Activated naive CD8-positive, alpha-beta T cell treated with anti-CD3 and anti-CD28 coated beads for 36 hours (primary cell): ENCODE results near the gene KATNB1. TPM values are rescaled to one million over a fixed set of nuclear protein-coding genes. Genes with fewer than 3 reads are reported as not detected.
"Not testable (repeated sequence)": the region's sequence is repeated elsewhere in the genome, so short reads cannot be mapped to it uniquely, and the experiment has no call there.

ENCODE experiments used
- DNase-seq: peaks from one replicate; pipeline ENCODE4 v3.0.0; 2021
- H3K27ac Mint-ChIP-seq: one replicate; pipeline ENCODE4 v1.8.0; 2022; ENCODE audit warnings: mild to moderate bottlenecking, moderate library complexity, mixed read lengths
- H3K27me3 Mint-ChIP-seq: one replicate; pipeline ENCODE4 v1.8.0; 2022; ENCODE audit warnings: mild to moderate bottlenecking, mixed read lengths
- H3K36me3 Mint-ChIP-seq: one replicate; pipeline ENCODE4 v1.8.0; 2021; ENCODE audit warnings: mild to moderate bottlenecking, mixed read lengths
- H3K4me1 Mint-ChIP-seq: one replicate; pipeline ENCODE4 v1.8.0; 2021; ENCODE audit warnings: mixed read lengths
- H3K4me3 Mint-ChIP-seq: one replicate; pipeline ENCODE4 v1.8.0; 2022; ENCODE audit warnings: mild to moderate bottlenecking, moderate library complexity, mixed read lengths
- H3K9me3 Mint-ChIP-seq: one replicate; pipeline ENCODE4 v1.8.0; 2022; ENCODE audit warnings: mixed read lengths
- total RNA-seq, 2 experiments: library from RNA; stranded (reverse); gene quantifications; one replicate each; pipeline ENCODE4 v1.2.3, GENCODE V29; 2021

The KATNB1 gene
- total RNA-seq, 2 experiments from 2014 or later: 51.2 to 55.5 TPM

- H3K27me3 Mint-ChIP-seq: no peaks in the 10 kb centered on the region
- no peak overlapping the region for H3K4me3 Mint-ChIP-seq
- no peaks in the 10 kb centered on the region for H3K9me3 Mint-ChIP-seq
- H3K36me3 Mint-ChIP-seq: no peaks in the 10 kb centered on the region
- H3K27ac Mint-ChIP-seq: no peak overlapping the region
- no peak for DNase-seq
- H3K4me1 Mint-ChIP-seq: peaks cover 4% of the 10 kb centered on the region
Observed at GRCh38 chr16:57711346-57711745, 24.2 kb upstream of the KATNB1 start.

- no peak overlapping the region for H3K4me3 Mint-ChIP-seq
- no peak for DNase-seq
- no peaks in the 10 kb centered on the region for H3K9me3 Mint-ChIP-seq
- no peaks in the 10 kb centered on the region for H3K36me3 Mint-ChIP-seq
- H3K27me3 Mint-ChIP-seq: no peaks in the 10 kb centered on the region
- H3K4me1 Mint-ChIP-seq: peaks cover 4% of the 10 kb centered on the region
- H3K27ac Mint-ChIP-seq: no peak overlapping the region
Observed at GRCh38 chr16:57711993-57712392, 23.6 kb upstream of the KATNB1 start.

GRCh38 chr16:57712569-57712968 is 23.0 kb upstream of the KATNB1 start:
- not testable (repeated sequence) for H3K27me3 Mint-ChIP-seq, H3K4me3 Mint-ChIP-seq, H3K4me1 Mint-ChIP-seq, H3K9me3 Mint-ChIP-seq, H3K27ac Mint-ChIP-seq, DNase-seq, H3K36me3 Mint-ChIP-seq

- Mint-ChIP-seq H3K9me3 (no peaks in the 10 kb centered on the region), H3K4me3 (no peak overlapping the region), H3K36me3 (no peaks in the 10 kb centered on the region), H3K4me1 (no peaks in the 10 kb centered on the region), H3K27me3 (no peaks in the 10 kb centered on the region), H3K27ac (no peak overlapping the region)
- no peak for DNase-seq
Observed at GRCh38 chr16:57713596-57713995, 22.0 kb upstream of the KATNB1 start.

GRCh38 chr16:57714047-57714446 is 21.5 kb upstream of the KATNB1 start:
- no peaks in the 10 kb centered on the region for H3K4me1 Mint-ChIP-seq
- no peaks in the 10 kb centered on the region for H3K36me3 Mint-ChIP-seq
- H3K4me3 Mint-ChIP-seq: no peak overlapping the region
- H3K9me3 Mint-ChIP-seq: no peaks in the 10 kb centered on the region
- DNase-seq: no peak
- H3K27me3 Mint-ChIP-seq: no peaks in the 10 kb centered on the region
- no peak overlapping the region for H3K27ac Mint-ChIP-seq

GRCh38 chr16:57720142-57720575 is 15.4 kb upstream of the KATNB1 start:
- Mint-ChIP-seq H3K4me3 (no peak overlapping the region), H3K36me3 (no peaks in the 10 kb centered on the region), H3K27me3 (peaks cover 6% of the 10 kb centered on the region), H3K9me3 (no peaks in the 10 kb centered on the region), H3K27ac (no peak overlapping the region), H3K4me1 (no peaks in the 10 kb centered on the region)
- peak; percentile 54 for DNase-seq

- H3K27me3 Mint-ChIP-seq: peaks cover 6% of the 10 kb centered on the region
- no peaks in the 10 kb centered on the region for H3K36me3 Mint-ChIP-seq
- no peak overlapping the region for H3K4me3 Mint-ChIP-seq
- no peaks in the 10 kb centered on the region for H3K4me1 Mint-ChIP-seq
- no peaks in the 10 kb centered on the region for H3K9me3 Mint-ChIP-seq
- DNase-seq: no peak
- H3K27ac Mint-ChIP-seq: no peak overlapping the region
Observed at GRCh38 chr16:57721356-57722209, 14.0 kb upstream of the KATNB1 start.

- no peak for DNase-seq
- no peaks in the 10 kb centered on the region for H3K9me3 Mint-ChIP-seq
- H3K4me3 Mint-ChIP-seq: no peak overlapping the region
- H3K4me1 Mint-ChIP-seq: no peaks in the 10 kb centered on the region
- H3K36me3 Mint-ChIP-seq: no peaks in the 10 kb centered on the region
- peaks cover 6% of the 10 kb centered on the region for H3K27me3 Mint-ChIP-seq
- no peak overlapping the region for H3K27ac Mint-ChIP-seq
Observed at GRCh38 chr16:57722210-57722499, 13.4 kb upstream of the KATNB1 start.

- Mint-ChIP-seq H3K27me3 (peaks cover 6% of the 10 kb centered on the region), H3K4me1 (no peaks in the 10 kb centered on the region), H3K36me3 (no peaks in the 10 kb centered on the region), H3K27ac (no peak overlapping the region), H3K4me3 (no peak overlapping the region), H3K9me3 (no peaks in the 10 kb centered on the region)
- no peak for DNase-seq
Observed at GRCh38 chr16:57722651-57723050, 12.9 kb upstream of the KATNB1 start.

GRCh38 chr16:57723170-57723569 is 12.4 kb upstream of the KATNB1 start:
- Mint-ChIP-seq H3K36me3 (no peaks in the 10 kb centered on the region), H3K4me3 (no peak overlapping the region), H3K27me3 (peaks cover 6% of the 10 kb centered on the region), H3K4me1 (no peaks in the 10 kb centered on the region), H3K27ac (no peak overlapping the region), H3K9me3 (no peaks in the 10 kb centered on the region)
- DNase-seq: no peak

- Mint-ChIP-seq H3K9me3 (no peaks in the 10 kb centered on the region), H3K36me3 (no peaks in the 10 kb centered on the region), H3K27ac (no peak overlapping the region), H3K4me1 (no peaks in the 10 kb centered on the region), H3K27me3 (peaks cover 2% of the 10 kb centered on the region), H3K4me3 (no peak overlapping the region)
- no peak for DNase-seq
Observed at GRCh38 chr16:57724531-57724930, 11.0 kb upstream of the KATNB1 start.

GRCh38 chr16:57725151-57725550 is 10.4 kb upstream of the KATNB1 start:
- Mint-ChIP-seq H3K4me1 (no peaks in the 10 kb centered on the region), H3K4me3 (no peak overlapping the region), H3K9me3 (no peaks in the 10 kb centered on the region), H3K27me3 (no peaks in the 10 kb centered on the region), H3K27ac (no peak overlapping the region), H3K36me3 (no peaks in the 10 kb centered on the region)
- DNase-seq: no peak

- Mint-ChIP-seq H3K4me3 (no peak overlapping the region), H3K27me3 (no peaks in the 10 kb centered on the region), H3K4me1 (no peaks in the 10 kb centered on the region), H3K9me3 (peaks cover 1% of the 10 kb centered on the region), H3K36me3 (no peaks in the 10 kb centered on the region), H3K27ac (no peak overlapping the region)
- DNase-seq: no peak
Observed at GRCh38 chr16:57725554-57725953, 10.0 kb upstream of the KATNB1 start.

- no peak for DNase-seq
- Mint-ChIP-seq H3K4me1 (no peaks in the 10 kb centered on the region), H3K4me3 (no peak overlapping the region), H3K9me3 (peaks cover 1% of the 10 kb centered on the region), H3K36me3 (no peaks in the 10 kb centered on the region), H3K27me3 (no peaks in the 10 kb centered on the region), H3K27ac (no peak overlapping the region)
Observed at GRCh38 chr16:57725976-57726375, 9.6 kb upstream of the KATNB1 start.

GRCh38 chr16:57726433-57726947 is 9.1 kb upstream of the KATNB1 start:
- Mint-ChIP-seq H3K27ac (no peak overlapping the region), H3K9me3 (peaks cover 1% of the 10 kb centered on the region), H3K4me3 (no peak overlapping the region), H3K27me3 (no peaks in the 10 kb centered on the region), H3K4me1 (no peaks in the 10 kb centered on the region), H3K36me3 (no peaks in the 10 kb centered on the region)
- DNase-seq: no peak

GRCh38 chr16:57727610-57728009 is 8.0 kb upstream of the KATNB1 start:
- Mint-ChIP-seq H3K36me3 (peaks cover 2% of the 10 kb centered on the region), H3K27me3 (no peaks in the 10 kb centered on the region), H3K9me3 (peaks cover 4% of the 10 kb centered on the region), H3K4me1 (no peaks in the 10 kb centered on the region), H3K27ac (no peak overlapping the region), H3K4me3 (no peak overlapping the region)
- DNase-seq: no peak
